Hippocampal formation (tissue), 2 donors: ENCODE data around the gene RPP21.
"Not testable (repeated sequence)": the region's sequence is repeated elsewhere in the genome, so short reads cannot be mapped to it uniquely, and the experiment has no call there.

Experiments used
- DNase-seq, 2 donors: peaks; one replicate each; lab custom pipeline; 2025; lab: John Stamatoyannopoulos, UW

Gene RPP21

DNA sequence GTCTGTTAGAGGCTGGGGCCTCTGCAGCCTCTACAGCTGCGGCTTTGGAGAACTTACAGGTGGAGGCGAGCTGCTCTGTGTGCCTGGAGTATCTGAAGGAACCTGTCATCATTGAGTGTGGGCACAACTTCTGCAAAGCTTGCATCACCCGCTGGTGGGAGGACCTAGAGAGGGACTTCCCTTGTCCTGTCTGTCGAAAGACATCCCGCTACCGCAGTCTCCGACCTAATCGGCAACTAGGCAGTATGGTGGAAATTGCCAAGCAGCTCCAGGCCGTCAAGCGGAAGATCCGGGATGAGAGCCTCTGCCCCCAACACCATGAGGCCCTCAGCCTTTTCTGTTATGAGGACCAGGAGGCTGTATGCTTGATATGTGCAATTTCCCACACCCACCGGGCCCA, 15.6 kb upstream of the RPP21 start:
- no peak for DNase-seq

DNA sequence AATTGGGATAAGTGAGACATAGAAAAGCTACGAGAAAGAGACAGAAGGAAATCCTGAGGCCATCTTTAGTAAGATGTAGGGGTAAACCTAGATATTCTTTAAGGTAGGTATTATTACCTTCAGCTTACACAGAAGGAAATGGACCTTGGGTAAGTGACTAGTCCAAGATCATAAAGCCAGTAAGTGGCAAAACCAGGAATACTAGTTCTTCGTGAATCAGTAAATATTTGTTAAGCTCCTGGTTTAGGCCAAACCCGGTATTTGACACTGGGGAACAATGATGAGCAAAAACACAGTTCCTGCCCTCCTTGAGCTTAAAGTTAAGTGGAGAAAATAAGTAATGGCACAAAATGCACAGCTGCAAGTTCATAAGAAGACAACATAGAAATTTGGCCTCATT, 13.0 kb upstream of the RPP21 start:
- no peak for DNase-seq

DNA sequence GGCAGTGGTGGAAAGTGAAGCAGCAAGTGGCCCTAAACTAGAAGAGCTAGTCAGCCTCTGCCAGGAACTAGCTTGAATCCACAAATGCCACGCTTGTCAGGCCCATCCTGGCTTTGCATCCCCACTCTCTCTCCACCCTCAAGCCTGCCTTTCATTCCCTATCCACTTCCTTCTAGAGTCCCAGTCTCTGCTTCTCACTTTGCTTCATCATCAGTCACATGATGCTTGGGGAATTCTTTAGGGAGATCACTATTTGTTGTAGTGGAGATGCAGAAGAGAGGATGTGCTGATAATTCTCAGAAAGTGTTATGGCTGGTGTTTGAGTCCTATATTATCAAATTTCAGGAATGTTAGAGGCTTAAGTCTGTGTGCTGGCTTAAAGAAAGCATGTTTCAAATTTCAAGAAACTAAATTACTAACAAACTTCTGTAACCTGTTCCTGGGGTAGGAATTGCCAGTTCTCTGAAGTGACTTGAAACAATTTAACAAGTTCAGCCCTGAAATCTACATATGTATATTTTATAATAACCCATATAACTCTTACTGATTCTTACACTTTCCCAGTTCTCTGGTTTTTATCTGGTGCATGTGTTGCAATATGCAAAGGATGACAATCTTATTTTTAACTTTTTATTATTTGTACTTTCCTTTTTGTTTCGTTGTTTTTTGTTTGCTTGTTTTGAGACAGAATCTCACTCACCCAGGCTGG, 10.7 kb upstream of the RPP21 start:
- DNase-seq: no peak

DNA sequence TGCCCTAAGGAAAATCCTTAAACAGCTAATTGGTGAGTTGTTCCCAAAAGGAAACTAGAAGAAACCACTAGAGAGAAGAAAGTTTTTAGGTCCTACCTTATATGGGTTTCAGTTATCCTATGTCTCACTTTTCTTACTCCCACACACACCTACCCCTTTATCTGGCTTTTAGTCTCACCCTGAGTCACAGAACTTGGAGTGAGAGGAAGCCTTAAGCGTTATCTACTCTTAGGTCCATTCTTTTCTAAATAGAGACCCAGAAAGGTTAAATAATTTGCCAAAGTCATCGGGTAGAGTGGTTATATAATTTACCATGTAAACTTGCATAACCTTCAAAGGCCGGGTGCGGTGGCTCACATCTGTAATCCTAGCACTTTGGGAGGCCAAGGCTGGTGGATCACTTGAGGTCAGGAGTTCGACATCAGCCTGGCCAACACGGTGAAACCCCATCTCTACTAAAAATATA, 4.3 kb upstream of the RPP21 start:
- no peak for DNase-seq

GRCh38 chr6:30341218-30341617, 3.7 kb upstream of the RPP21 start:
- DNase-seq: no peak

DNA sequence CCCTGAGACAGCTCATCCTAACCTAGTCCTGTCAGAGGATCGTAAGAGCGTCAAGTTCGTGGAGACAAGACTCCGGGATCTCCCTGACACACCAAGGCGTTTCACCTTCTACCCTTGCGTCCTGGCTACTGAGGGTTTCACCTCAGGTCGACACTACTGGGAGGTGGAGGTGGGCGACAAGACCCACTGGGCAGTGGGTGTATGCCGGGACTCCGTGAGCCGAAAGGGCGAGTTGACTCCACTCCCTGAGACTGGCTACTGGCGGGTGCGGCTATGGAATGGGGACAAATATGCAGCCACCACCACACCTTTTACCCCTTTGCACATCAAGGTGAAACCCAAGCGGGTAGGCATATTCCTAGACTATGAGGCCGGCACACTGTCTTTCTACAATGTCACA, 3.2 kb upstream of the RPP21 start:
- DNase-seq: no peak

- DNase-seq: no peak
Observed at GRCh38 chr6:30344191-30344867, 627 bp upstream of the RPP21 start.

- no peak for DNase-seq
Observed at GRCh38 chr6:30345852-30346251, 896 bp downstream of the RPP21 start.

DNA sequence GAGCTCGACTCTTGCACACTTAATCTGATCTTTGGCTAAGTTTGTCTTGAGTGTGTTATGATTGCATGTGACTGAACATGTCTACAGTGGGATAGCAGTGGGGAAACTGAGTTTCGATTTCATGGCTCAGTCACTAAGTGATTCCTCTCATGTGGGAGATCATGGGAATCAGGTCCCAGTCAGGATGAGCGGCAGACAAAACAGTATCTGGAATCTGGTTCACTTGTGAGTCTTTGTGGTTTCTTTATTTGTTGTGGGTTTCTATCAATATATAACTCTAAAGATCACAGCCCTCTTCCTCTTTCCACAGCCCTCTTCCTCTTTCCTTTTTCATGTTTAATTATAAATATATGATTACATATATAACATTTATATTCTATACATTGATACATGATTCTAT, 4.0 kb downstream of the RPP21 start:
- DNase-seq: no peak

- no peak for DNase-seq
Observed at GRCh38 chr6:30349421-30350177, 4.6 kb downstream of the RPP21 start.

DNA sequence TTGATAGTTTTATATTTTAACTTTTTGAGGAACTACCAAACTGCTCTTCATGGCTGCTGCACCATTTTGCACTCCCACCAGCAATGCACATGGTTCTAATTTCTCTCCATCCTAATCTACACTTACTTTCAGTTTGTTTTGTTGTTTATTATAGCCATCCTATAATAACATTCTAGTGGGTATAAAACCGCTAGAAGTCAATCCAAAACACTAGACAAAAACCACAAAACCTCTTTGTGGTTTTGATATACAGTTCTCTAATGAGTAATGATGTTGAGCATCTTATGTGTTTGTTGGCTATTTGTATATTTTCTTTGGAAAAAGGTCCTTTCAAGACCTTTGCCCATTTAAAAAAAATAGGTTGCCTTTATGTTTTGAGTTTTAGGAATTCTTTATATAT, 5.6 kb downstream of the RPP21 start:
- no peak for DNase-seq

- no peak for DNase-seq
Observed at GRCh38 chr6:30352550-30352949, 7.6 kb downstream of the RPP21 start.

DNA sequence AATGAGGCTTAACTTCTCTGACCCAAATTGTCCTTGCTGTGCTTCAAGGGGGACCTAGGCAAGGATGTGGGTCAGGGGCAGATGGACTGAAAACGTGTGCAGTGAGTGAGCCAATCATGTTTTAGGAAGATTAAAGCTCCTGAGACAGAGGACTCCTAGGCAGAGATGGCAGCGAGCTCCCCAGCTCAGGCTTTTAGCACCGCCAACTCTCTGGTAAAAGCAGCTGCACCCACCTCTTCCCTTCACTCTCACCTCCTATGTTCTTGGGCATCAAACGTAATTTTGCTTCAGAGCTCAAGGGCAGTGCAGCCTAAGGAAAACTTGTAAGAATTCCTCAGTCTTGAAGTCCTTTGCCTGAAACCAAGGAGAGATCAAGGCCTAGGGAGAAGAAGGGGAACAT, 10.3 kb downstream of the RPP21 start:
- no peak for DNase-seq

- no peak for DNase-seq
Observed at GRCh38 chr6:30356536-30356935, 11.6 kb downstream of the RPP21 start.

DNA sequence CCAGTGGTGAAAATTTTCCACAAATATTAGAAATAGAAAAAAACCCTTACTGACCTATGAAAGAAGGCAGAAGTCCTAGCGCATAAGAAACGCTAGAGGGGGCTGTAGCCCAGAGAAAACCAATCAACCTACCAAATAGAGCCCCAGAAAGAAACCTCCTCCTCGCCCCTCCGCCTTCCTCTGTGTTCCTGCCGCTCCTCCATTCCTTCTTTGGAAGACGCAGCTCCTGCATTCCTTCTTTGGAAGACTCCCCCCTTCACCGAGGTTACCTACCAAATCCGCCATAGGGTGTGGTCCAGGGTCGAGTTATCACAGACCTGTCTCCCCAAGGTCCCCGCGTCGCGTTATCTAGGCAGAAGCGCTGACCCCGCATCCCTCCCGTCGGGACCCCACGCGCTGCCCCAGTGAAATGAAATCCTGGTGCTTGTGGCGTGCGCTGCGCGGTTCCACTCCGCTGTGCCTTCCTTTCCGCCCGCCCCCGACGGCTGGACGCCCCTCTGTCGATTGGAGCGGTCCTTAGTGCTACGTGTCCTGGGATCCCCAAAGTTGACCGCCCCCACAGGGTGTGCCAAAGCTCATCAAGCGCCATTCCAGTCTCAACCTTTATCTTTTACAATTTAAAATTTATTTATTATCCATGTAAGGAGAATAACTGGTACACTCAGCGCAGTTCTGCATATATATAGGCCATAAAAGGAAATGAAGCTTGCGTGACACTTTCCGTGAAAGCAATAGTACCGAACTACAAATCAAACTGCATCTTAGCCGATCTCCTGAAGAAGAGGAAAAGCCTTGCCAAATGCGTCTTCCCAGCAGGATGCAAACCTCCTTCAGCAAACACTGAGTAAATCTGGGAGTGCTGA, 13.0 kb downstream of the RPP21 start:
- DNase-seq: peak; percentile 27 to 63

GRCh38 chr6:30359276-30359675, 14.3 kb downstream of the RPP21 start:
- no peak for DNase-seq

GRCh38 chr6:30360139-30360538, 15.2 kb downstream of the RPP21 start:
- DNase-seq: no peak

GRCh38 chr6:30361661-30362060, 16.7 kb downstream of the RPP21 start:
- no peak for DNase-seq

- no peak for DNase-seq
Observed at GRCh38 chr6:30363459-30363858, 18.5 kb downstream of the RPP21 start.

GRCh38 chr6:30364591-30364990, 19.6 kb downstream of the RPP21 start:
- DNase-seq: no peak

DNA sequence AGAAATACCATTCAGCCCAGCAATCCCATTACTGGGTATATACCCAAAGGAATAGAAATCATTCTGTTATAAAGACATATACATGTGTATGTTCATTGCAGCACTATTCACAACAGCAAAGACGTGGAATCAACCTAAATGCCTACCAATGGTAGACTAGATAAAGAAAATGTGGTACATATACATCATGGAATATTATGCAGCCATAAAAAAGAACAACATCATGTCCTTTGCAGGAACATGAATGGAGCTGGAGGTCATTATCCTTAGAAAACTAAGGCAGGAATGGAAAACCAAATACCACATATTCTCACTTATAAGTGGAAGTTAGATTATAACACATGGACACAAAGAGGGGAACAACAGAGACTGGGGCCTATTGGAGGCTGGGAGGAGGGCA, 24.3 kb downstream of the RPP21 start:
- not testable (repeated sequence) for DNase-seq
